GM19099 (cell line): ENCODE measurements around the gene SFT2D1.
A peak's percentile ranks its signal among the peaks of the same experiment; 100 is the strongest.

Experiments used
- POLR2A ChIP-seq: IDR thresholded peaks from 3 replicates; pipeline ENCODE4 v1.6.1; 2011; ENCODE audit warnings: low read depth; ENCODE audit not compliant: insufficient read length; ENCODE audit errors: extremely low read depth

SFT2D1 gene

DNA sequence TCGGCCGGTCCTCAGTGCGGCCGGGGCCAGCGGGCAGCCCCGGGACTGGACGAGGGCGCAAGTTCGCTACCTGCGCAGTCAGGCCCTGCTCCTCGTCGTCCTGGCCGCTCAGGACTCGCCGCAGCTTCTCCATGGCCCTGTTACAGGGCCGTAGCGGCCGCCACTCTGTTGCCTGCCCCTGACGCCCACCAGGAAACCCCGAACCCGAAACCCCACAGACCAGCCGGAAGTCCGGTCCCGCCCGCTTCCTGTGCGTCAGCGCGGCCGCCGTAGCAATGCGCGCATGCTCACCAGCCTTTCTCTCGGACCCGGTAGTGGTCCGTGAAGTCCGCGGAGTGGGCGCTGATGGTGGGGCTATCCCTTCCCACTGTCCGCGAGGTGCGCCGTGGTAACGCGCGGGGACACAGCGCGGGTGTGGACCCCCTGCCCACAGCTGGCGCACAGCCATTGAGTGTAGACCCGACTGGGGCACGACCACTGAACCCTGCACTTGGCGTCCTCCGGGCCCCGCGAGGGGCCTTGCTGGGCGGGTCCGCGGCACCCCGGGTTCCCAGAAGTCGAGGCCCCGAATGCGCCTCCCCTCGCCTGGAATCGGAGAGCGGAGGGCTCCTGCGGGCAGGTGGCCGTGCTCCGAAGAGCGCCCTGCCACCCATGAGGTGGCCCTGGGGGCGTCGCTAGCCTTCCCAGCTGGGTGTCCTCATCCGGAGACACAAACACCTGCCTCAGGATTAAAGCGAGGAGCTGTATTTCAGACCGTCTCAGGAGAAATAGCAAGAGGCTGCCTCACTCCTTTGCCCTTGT, at the start of gene SFT2D1:
Gene SFT2D1 (minus strand): TSS at position 197 of the 801 bp plus-strand sequence. CDS start 64 bp downstream, at position 133.
- TF ChIP-seq POLR2A: peak; percentile 98

DNA sequence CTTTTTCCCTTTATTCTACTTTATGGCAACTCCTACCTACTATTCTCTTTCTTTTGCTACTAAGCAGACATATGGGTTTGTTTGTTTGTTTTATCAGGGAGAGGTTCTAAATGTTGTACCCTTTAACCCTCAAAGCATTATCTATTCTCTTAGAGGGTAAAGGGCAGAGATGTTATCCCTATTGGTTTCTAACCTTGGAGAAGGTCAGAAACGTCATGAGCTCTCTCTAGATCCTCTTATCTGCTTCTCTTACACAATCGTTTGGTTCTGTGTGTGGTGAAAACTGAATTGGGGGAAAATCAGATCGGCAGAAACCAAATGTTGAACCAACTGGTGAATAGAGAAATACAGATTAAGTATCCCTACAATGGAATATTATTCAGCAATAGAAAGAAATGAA, 46.8 kb upstream of the SFT2D1 start:
- no peak for TF ChIP-seq POLR2A

DNA sequence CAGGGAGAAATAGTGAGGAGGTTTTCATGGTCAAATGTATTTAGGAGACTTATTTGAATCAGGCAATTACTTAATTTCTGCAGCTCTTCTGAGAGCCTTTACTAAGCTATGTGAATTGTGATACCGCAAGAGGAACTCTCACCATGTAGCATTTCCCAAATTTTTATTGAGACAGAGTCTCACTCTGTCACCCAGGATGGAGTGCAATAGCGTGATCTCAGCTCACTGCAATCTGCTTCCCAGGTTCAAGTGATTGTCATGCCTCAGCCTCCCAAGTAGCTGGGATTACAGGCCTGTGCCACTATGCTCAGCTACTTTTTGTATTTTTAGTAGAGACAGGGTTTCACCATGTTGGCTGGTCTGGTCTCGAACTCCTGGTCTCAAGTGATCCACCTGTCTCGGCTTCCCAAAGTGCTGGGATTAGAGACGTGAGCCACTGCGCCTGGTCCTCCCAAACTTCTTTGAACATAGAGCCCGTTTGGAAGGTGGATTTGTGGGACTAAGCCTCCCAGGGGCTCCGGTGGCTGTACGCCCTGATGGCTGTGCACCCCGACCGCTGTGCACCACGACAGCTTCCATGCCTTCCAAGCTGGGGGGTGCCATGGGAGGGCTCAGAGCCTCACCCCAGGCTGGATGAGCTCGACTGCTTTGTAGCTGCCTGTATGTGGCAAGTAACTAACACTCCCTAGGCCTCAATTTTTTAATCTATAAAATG, 46.1 kb upstream of the SFT2D1 start:
- TF ChIP-seq POLR2A: no peak

DNA sequence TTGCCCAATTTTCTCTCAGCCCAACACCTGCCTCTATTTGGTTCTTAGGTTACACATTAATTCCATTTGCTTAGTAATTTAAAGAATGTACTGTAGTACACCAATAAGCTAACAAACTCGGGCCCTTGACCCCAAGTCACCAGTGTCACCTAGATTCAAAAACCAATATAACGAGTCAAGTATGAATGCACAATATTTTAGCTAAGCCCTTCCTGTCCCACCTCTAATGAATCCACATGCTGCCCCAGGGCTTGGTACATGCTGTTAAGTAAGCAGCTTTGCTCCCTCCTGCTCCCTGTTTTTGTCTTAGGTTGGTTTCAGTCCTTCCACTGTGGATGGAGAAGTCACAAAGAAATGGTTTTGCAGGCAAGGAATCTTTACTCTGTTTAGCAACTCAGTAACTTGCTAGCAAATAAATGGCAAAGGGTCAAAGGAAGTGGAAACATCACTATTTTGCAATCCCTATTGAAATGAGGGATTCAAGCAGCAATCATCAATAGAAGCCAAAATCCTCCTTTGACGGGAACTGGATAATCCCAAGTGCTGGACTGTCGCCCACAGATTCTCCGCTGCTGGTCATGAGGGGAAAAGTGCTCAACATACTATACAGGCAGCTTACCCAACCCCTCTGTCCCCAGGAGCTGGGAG, 45.4 kb upstream of the SFT2D1 start:
- TF ChIP-seq POLR2A: no peak

DNA sequence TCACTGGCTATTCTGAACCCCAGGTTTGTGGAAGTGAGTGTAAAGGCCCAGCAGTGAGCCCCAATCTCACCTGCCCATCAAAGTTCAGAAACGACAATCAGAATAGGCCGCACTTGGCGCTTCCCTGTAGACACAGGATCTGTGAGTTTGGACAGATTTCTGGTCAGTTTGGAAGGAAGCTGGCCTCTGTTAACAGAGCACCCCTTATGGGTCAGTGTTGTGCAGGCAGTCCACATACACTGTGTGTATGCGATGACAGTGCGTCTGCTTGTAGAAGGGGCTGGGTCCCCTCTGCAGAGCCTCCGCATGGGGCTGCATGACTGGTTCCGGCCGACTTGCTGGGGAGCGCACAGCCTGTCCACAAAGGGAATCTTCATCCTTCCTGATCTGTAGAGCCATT, 43.8 kb upstream of the SFT2D1 start:
- TF ChIP-seq POLR2A: no peak

DNA sequence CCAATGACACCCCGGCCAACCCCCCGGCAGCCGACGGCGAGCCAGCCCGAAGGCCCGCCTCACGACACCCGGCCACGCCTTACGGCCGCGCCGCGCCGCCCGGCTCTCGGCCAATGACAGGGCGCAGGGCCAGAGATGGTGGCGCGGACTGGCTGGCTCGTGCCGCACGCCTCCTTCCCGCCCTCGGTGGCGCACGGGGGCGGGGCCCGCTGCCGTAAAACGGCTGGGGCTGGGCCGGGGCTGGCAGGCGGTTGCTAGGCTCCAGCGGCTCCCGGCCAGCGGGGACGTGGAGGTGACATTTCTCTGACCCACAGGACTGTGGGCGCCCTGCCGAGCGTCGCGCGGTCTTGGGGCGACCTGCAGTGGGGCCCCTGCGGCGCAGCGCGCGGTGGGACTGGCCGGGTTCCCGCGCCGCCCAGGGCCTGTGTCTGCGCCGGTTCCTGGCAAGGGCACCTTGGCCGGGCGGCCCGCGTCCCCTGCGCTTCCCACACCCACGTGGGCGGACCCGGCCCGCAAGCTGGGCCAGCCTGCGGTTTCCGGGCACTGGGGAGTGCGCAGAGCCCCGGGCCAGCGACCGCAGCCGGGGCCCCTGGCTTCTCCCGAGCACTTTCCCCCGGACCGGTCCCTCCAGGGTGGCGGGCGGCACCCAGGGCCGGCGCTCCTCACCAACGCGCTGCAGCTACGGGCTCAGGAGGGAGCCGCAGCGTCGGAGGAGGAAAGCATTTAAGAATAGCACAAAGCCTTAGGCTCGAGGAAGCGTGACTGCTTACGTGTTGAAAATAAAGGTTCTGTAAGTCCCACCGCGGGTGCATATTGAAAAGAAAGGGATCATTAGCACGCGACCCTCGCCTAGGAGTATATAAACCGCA, 40.8 kb upstream of the SFT2D1 start, which contains the start of gene MPC1:
Gene MPC1 (minus strand): TSS at position 8 of the 869 bp plus-strand sequence. CDS start 64 bp downstream, outside the sequence.
- TF ChIP-seq POLR2A: peak; percentile 77

DNA sequence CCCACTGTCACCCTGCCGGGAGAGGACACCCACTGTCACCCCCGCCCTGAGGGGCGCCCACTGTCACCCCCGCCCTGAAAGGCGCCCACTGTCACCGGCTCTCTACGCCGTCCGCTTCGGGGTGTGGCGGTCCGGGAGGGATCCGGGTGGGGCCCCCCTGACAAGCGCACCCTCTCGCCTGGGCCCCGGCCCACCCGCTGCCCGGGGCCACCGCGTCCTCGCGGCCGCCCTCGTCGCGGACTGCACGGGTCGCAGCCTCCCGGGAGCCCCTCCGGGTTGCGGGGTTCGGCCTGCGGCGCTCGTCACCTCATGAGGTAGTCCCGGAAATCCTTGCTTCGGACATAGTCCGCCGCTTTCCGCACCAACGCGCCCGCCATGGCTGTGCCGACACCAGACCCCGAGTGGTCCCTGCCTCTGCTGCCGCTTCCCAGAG, 40.2 kb upstream of the SFT2D1 start:
- TF ChIP-seq POLR2A: peak; percentile 74

DNA sequence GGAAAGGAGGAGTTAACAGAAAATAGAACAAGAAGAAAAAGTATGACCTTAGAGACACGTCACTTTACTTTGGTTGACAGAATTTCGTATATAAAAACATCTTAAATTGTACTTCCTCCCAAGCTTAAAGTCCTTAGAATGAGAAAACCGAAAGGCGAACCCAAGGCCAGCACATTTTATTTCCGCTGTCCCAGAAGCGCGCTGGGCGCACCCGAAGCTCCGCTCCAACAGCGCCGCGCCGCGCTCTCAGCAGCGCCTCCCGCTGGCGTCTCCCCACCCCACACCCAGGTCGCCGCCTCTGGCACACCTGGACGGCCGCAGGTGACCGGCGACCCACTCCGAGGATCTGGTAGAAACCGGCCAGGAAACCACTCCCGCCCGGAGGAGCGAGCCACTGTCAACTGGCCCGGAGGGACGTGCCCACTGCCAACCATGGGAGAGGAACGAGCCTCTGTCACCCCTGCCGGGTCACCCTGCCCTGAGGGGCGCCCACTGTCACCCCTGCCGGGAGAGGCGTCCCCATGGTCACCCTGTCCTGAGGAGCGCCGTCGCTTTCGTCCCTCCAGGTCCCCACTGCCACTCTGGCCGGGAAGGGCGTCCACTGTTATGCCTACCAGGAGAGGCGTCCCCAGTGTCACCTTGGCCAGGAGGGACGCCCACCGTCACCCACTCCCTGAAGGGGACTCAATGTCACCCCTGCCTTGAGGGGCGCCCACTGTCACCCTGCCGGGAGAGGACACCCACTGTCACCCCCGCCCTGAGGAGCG, 39.6 kb upstream of the SFT2D1 start:
- TF ChIP-seq POLR2A: peak; percentile 43

DNA sequence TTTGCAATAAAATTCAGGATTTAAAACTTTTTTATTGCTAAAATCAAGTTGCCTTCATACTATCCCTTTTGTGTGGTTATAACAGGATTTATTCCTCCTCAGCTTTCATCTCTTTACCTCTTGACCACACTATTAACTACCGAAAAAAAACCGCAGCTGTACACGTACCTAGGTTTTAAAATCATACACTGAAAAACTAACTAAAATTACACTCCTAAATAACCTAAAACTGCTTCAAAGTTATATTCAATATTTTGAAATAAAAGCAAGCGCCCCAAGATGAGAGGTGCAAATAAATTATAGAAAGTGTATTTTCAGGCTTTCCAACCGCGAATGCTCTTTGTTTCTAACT, 39.0 kb upstream of the SFT2D1 start:
- TF ChIP-seq POLR2A: no peak

DNA sequence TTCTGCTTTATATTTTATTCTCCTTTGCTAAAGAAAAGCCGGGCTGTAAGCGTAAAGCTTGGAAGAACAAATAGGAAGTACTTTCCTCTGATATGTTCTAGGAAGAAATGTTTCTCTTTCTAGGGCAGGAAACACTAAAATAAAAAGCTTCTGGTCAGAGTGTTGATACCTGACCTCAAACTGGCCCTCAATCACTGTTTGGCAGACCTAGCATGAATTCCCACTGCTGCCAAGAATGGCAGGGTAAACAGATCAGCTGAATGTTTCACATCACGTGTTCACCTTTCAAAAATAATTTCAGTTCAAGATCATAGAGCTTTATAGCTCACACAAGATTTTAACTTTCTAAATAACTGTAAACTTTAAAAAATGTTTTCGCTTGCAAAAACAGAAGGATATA, 37.5 kb upstream of the SFT2D1 start:
- TF ChIP-seq POLR2A: no peak

DNA sequence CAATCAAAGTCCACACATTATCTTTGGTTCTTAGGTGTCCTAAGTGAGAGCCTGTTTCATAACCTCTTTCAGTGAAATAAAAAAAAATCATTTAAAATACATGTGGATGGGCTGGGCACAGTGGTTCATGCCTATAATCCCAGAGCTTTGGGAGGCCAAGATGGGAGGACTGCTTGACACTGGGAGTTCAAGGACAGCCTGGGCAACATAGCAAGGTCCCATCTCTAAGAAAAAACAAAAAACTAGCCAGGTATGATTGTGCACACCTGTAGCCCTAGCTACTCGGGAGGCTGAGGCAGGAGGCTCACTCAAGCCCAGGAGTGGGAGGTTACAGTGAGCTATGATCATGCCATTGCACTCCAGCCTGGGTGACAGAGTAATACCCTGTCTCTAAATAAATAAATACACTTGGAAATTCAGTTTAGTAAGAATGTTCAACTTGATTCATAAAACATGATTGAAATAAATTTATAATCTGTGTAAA, 36.8 kb upstream of the SFT2D1 start:
- no peak for TF ChIP-seq POLR2A

DNA sequence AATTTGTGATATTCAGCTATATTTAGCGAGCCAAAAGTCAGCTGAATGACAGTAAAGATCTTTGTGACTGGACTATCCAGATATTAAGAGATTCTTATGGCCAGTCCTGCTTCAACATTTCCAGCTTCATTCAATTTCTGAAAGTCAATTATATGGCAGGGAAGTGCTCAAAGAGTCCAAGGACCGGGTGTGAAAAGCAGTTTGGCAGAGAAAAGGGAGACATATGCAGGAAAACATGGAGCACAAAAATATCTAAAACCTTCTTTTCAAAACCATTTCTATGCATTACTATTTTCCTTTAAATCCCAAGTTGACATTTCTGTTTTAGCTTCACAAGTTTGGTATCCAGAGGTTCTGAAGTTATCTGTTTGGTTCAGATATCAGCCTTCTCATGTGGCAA, 35.4 kb upstream of the SFT2D1 start:
- TF ChIP-seq POLR2A: no peak

DNA sequence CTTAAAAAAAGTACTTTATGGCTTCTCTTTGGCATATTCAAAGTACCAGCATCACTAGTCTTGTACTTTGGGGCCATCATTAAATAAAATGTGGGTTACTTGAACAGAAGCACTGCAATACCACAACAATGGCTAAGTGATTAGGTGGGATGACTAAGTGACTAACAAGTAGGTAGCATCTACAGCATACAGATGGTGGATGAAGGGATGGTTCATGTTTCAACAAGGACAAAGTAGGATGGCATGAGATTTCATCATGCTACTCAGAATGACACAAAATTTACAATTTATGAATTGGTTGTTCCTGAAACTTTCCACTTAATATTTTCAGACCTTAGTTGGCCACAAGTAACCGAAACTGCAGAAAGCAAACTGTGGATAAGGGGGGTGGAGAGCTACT, 32.7 kb upstream of the SFT2D1 start:
- TF ChIP-seq POLR2A: no peak

DNA sequence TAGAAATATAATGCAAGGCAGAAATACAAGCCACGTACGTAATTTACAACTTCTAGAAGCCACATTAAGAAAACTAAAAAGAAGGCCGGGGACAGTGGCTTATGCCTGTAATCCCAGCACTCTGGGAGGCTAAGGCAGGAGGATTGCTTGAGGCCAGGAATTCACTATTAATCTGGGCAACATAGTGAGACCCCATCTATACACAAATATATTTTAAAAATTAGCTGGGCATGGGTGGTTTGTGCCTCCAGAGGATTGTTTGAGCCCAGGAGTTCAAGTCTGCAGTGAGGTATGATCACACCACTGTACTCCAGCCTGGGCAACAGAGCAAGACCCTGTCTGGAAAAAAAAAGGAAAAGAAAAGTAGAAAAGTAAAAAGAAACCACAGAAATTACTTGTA, 28.1 kb upstream of the SFT2D1 start:
- TF ChIP-seq POLR2A: no peak
